Epithelial cell of proximal tubule (primary cell): ENCODE data around the gene HS3ST5. TPM values are rescaled to one million over a fixed set of nuclear protein-coding genes. Genes with fewer than 3 reads are reported as not detected.

Experiments used
- DNase-seq: peaks from one replicate; pipeline ENCODE4 v3.0.0-alpha.2; 2011; ENCODE audit warnings: low read depth
- H3K4me3 ChIP-seq: 2 replicates; pipeline ENCODE4 v1.5.1; 2011; ENCODE audit warnings: low read depth, mild to moderate bottlenecking, low read length
- CTCF ChIP-seq: conservative IDR thresholded peaks from 2 replicates; pipeline ENCODE4 v1.5.1; 2012; ENCODE audit warnings: low read depth, mild to moderate bottlenecking, low read length
- total RNA-seq: library from RNA; depleted of rRNA; stranded (reverse); fragments of >200 nt; gene quantifications from 2 replicates; pipeline ENCODE4 v1.2.3, GENCODE V29; 2015

HS3ST5 gene
- total RNA-seq, 1 donor from 2014 or later: 0.17 TPM

- DNase-seq: no peak
- no peak for TF ChIP-seq CTCF
- H3K4me3 ChIP-seq: no peak overlapping the region
These were observed 197.7 kb downstream of the HS3ST5 start for GRCh38 chr6:114144887-114145851.

- no peak for TF ChIP-seq CTCF
- no peak for DNase-seq
- H3K4me3 ChIP-seq: no peak overlapping the region
These were observed 200.6 kb downstream of the HS3ST5 start for GRCh38 chr6:114142258-114142657.

GRCh38 chr6:114140416-114140815, 202.4 kb downstream of the HS3ST5 start:
- H3K4me3 ChIP-seq: no peak overlapping the region
- TF ChIP-seq CTCF: no peak
- DNase-seq: no peak

- no peak overlapping the region for H3K4me3 ChIP-seq
- no peak for DNase-seq
- TF ChIP-seq CTCF: no peak
These were observed 204.1 kb downstream of the HS3ST5 start for GRCh38 chr6:114138577-114139248.

GRCh38 chr6:114135363-114135971, 207.4 kb downstream of the HS3ST5 start:
- no peak for DNase-seq
- H3K4me3 ChIP-seq: no peak overlapping the region
- TF ChIP-seq CTCF: no peak

GRCh38 chr6:114133816-114134215, 209.0 kb downstream of the HS3ST5 start:
- no peak for DNase-seq
- no peak overlapping the region for H3K4me3 ChIP-seq
- no peak for TF ChIP-seq CTCF
